Activated CD8-positive, alpha-beta T cell treated with anti-CD3 and anti-CD28 coated beads for 36 hours (primary cell): ENCODE results near the gene RFC2. TPM values are rescaled to one million over a fixed set of nuclear protein-coding genes. Genes with fewer than 3 reads are reported as not detected.

Experiments used
- ATAC-seq: fragments of 200-7000 bp; cut with Tn5 transposase; one replicate; pipeline ENCODE4 v1.10.0; 2021; ENCODE audit warnings: mild to moderate bottlenecking, moderate library complexity
- CTCF ChIA-PET: fragments of 350-600 bp; sonication (Branson Sonifier 250); formaldehyde crosslinking; loops from one replicate; lab custom pipeline; 2021; ENCODE audit warnings: antibody characterized with exemption; lab: Charles Lee
- POLR2A ChIA-PET: fragments of 350-600 bp; sonication (Branson Sonifier 250); formaldehyde crosslinking; loops from one replicate; lab custom pipeline; 2021; ENCODE audit warnings: antibody characterized with exemption; lab: Charles Lee
- DNase-seq: peaks from one replicate; pipeline ENCODE4 v3.0.0-alpha.2; 2020
- H3K27ac Mint-ChIP-seq: one replicate; pipeline ENCODE4 v1.8.0; 2021; ENCODE audit warnings: mild to moderate bottlenecking, mixed read lengths
- H3K27me3 Mint-ChIP-seq: one replicate; pipeline ENCODE4 v1.8.0; 2021; ENCODE audit warnings: mixed read lengths
- H3K36me3 Mint-ChIP-seq: one replicate; pipeline ENCODE4 v1.8.0; 2021; ENCODE audit warnings: low read depth, mixed read lengths
- H3K4me1 Mint-ChIP-seq: one replicate; pipeline ENCODE4 v1.8.0; 2021; ENCODE audit warnings: low read depth, mixed read lengths
- H3K4me3 Mint-ChIP-seq: one replicate; pipeline ENCODE4 v1.8.0; 2021; ENCODE audit warnings: mild to moderate bottlenecking, moderate library complexity, mixed read lengths
- H3K9me3 Mint-ChIP-seq: one replicate; pipeline ENCODE4 v1.8.0; 2021; ENCODE audit warnings: mixed read lengths
- CTCF ChIP-seq: fragments of 200-600 bp; IDR thresholded peaks from one replicate; pipeline ENCODE4 v1.8.0; 2022; ENCODE audit warnings: antibody characterized with exemption, mild to moderate bottlenecking
- intact Hi-C: fragments of 100-400 bp; cut with micrococcal nuclease; formaldehyde crosslinking; loops from one replicate; pipeline ENCODE4 v1.10.0; 2022
- total RNA-seq, 2 experiments: library from RNA; stranded (reverse); gene quantifications; one replicate each; pipeline ENCODE4 v1.2.3, GENCODE V29; 2021

Gene RFC2
- total RNA-seq: 10 to 100 TPM; 90.7 to 91.8 TPM

- H3K36me3 Mint-ChIP-seq: peaks cover 27% of the 10 kb centered on the region
- DNase-seq (peak; percentile 96), ATAC-seq (peak; percentile 98)
- TF ChIP-seq CTCF: no peak
- intact Hi-C loops: no loop called here
- H3K27me3 Mint-ChIP-seq: no peaks in the 10 kb centered on the region
- peak within 1 kb of the TSS; percentile 95 for H3K27ac Mint-ChIP-seq
- H3K4me3 Mint-ChIP-seq: peak within 1 kb of the TSS; percentile 97
- H3K9me3 Mint-ChIP-seq: no peaks in the 10 kb centered on the region
- ChIA-PET CTCF (interaction anchor here (0.6 to 2.0 kb wide), 3 partner anchors 37 to 147 kb away, joined by 3 to 12 read pairs (median 5); no protein-coding TSS in a partner anchor), POLR2A (interaction anchor here (0.9 to 1.2 kb wide), 3 partner anchors 9 to 24 kb away, joined by 3 read pairs; no protein-coding TSS in a partner anchor)
- peaks cover 14% of the 10 kb centered on the region for H3K4me1 Mint-ChIP-seq
These were observed at the start of gene RFC2 for GRCh38 chr7:74254129-74254857. Gene RFC2 (minus strand): TSS chr7:74254399. CDS start chr7:74254383, 16 bp downstream.

GRCh38 chr7:74302745-74303221 is 48.6 kb upstream of the RFC2 start:
- ATAC-seq (no peak), DNase-seq (no peak)
- intact Hi-C loops: no loop called here
- peaks cover 1% of the 10 kb centered on the region for H3K27me3 Mint-ChIP-seq
- ChIA-PET CTCF (interaction anchor here (2.2 kb wide), 1 partner anchor 98 kb away, joined by 8 read pairs; no protein-coding TSS in a partner anchor), POLR2A (no interaction called here)
- peaks cover 15% of the 10 kb centered on the region for H3K4me1 Mint-ChIP-seq
- no peak overlapping the region for H3K4me3 Mint-ChIP-seq
- no peaks in the 10 kb centered on the region for H3K36me3 Mint-ChIP-seq
- H3K27ac Mint-ChIP-seq: no peak overlapping the region
- H3K9me3 Mint-ChIP-seq: no peaks in the 10 kb centered on the region
- TF ChIP-seq CTCF: no peak

GRCh38 chr7:74300926-74301325 is 46.7 kb upstream of the RFC2 start:
- POLR2A ChIA-PET: no interaction called here
- Mint-ChIP-seq H3K27ac (no peak overlapping the region), H3K27me3 (peaks cover 1% of the 10 kb centered on the region), H3K4me1 (peaks cover 2% of the 10 kb centered on the region), H3K36me3 (no peaks in the 10 kb centered on the region), H3K4me3 (no peak overlapping the region), H3K9me3 (no peaks in the 10 kb centered on the region)
- intact Hi-C loops: no loop called here
- DNase-seq (no peak), ATAC-seq (no peak)
- no peak for TF ChIP-seq CTCF
- CTCF ChIA-PET: no interaction called here

GRCh38 chr7:74299401-74299800 is 45.2 kb upstream of the RFC2 start:
- Mint-ChIP-seq H3K4me3 (no peak overlapping the region), H3K9me3 (no peaks in the 10 kb centered on the region), H3K4me1 (no peaks in the 10 kb centered on the region), H3K27ac (no peak overlapping the region), H3K27me3 (no peaks in the 10 kb centered on the region), H3K36me3 (no peaks in the 10 kb centered on the region)
- DNase-seq (no peak), ATAC-seq (no peak)
- intact Hi-C loops: no loop called here
- no peak for TF ChIP-seq CTCF
- POLR2A ChIA-PET: no interaction called here
- CTCF ChIA-PET: interaction anchor here (1.4 kb wide), 1 partner anchor 102 kb away, joined by 5 read pairs; no protein-coding TSS in a partner anchor
